Calu3 (cell line): ENCODE data around the gene ANKDD1A. TPM values are rescaled to one million over a fixed set of nuclear protein-coding genes. Genes with fewer than 3 reads are reported as not detected.

ENCODE experiments used
- BruUV-seq: library from RNA; stranded (reverse); fragments of 400-500 nt; replicated peaks from 2 replicates; lab custom pipeline; 2021; lab: Mats Ljungman, UMichigan
- CTCF ChIA-PET: fragments of 300-600 bp; sonication (Branson Sonifier 250); formaldehyde crosslinking; loops from one replicate; lab custom pipeline; 2022; ENCODE audit warnings: antibody characterized with exemption; lab: Charles Lee
- DNase-seq: peaks from one replicate; pipeline ENCODE4 v3.0.0; 2022
- H3K27ac Mint-ChIP-seq: one replicate; pipeline ENCODE4 v1.8.0; 2022; ENCODE audit warnings: mixed read lengths; ENCODE audit not compliant: unreplicated experiment
- H3K27me3 Mint-ChIP-seq: one replicate; pipeline ENCODE4 v1.8.0; 2022; ENCODE audit warnings: mixed read lengths; ENCODE audit not compliant: unreplicated experiment
- H3K36me3 Mint-ChIP-seq: one replicate; pipeline ENCODE4 v1.8.0; 2022; ENCODE audit warnings: mild to moderate bottlenecking, moderate library complexity, mixed read lengths; ENCODE audit not compliant: insufficient read depth, unreplicated experiment
- H3K4me1 Mint-ChIP-seq: one replicate; pipeline ENCODE4 v1.8.0; 2022; ENCODE audit warnings: mild to moderate bottlenecking, low read depth, mixed read lengths; ENCODE audit not compliant: unreplicated experiment
- H3K4me3 Mint-ChIP-seq: one replicate; pipeline ENCODE4 v1.8.0; 2022; ENCODE audit warnings: mild to moderate bottlenecking, low read depth, moderate library complexity, mixed read lengths; ENCODE audit not compliant: unreplicated experiment
- H3K9me3 Mint-ChIP-seq: one replicate; pipeline ENCODE4 v1.8.0; 2022; ENCODE audit warnings: low read depth, mixed read lengths; ENCODE audit not compliant: unreplicated experiment
- CTCF ChIP-seq: fragments of 200-600 bp; IDR thresholded peaks from one replicate; pipeline ENCODE4 v1.8.0; 2022; ENCODE audit warnings: antibody characterized with exemption; ENCODE audit not compliant: unreplicated experiment
- intact Hi-C: fragments of 100-400 bp; cut with micrococcal nuclease; formaldehyde crosslinking; loops from one replicate; pipeline ENCODE4 v1.10.0; 2022; ENCODE audit not compliant: unreplicated experiment
- total RNA-seq: library from RNA; stranded (reverse); gene quantifications from 2 replicates; pipeline ENCODE4 v1.2.3, GENCODE V29; 2022

Gene ANKDD1A
- total RNA-seq, 1 experiment from 2014 or later = 0.42 TPM

GRCh38 chr15:64969401-64969800 is 57.7 kb downstream of the ANKDD1A start:
- Mint-ChIP-seq H3K27ac (no peak overlapping the region), H3K4me1 (no peaks in the 10 kb centered on the region), H3K36me3 (peaks cover 59% of the 10 kb centered on the region), H3K9me3 (no peaks in the 10 kb centered on the region), H3K27me3 (no peaks in the 10 kb centered on the region), H3K4me3 (no peak overlapping the region)
- BruUV-seq = no TSS peak
- TF ChIP-seq CTCF = no peak
- DNase-seq = no peak
- CTCF ChIA-PET = interaction anchor here (0.6 to 1.0 kb wide), 2 partner anchors 70 to 1016 kb away, joined by 3 read pairs; no protein-coding TSS in a partner anchor
- intact Hi-C loops = no loop called here

- H3K4me1 Mint-ChIP-seq = no peaks in the 10 kb centered on the region
- peaks cover 59% of the 10 kb centered on the region for H3K36me3 Mint-ChIP-seq
- no peaks in the 10 kb centered on the region for H3K9me3 Mint-ChIP-seq
- no peak overlapping the region for H3K4me3 Mint-ChIP-seq
- no peak overlapping the region for H3K27ac Mint-ChIP-seq
- DNase-seq = no peak
- intact Hi-C loops = no loop called here
- TF ChIP-seq CTCF = no peak
- no peaks in the 10 kb centered on the region for H3K27me3 Mint-ChIP-seq
- no TSS peak for BruUV-seq
- CTCF ChIA-PET = no interaction called here
These were observed 59.0 kb downstream of the ANKDD1A start for GRCh38 chr15:64970698-64971097.

GRCh38 chr15:64975390-64975789 is 63.7 kb downstream of the ANKDD1A start:
- TF ChIP-seq CTCF = no peak
- H3K36me3 Mint-ChIP-seq = peaks cover 64% of the 10 kb centered on the region
- intact Hi-C loops = no loop called here
- H3K9me3 Mint-ChIP-seq = no peaks in the 10 kb centered on the region
- H3K27me3 Mint-ChIP-seq = no peaks in the 10 kb centered on the region
- BruUV-seq = no TSS peak
- no peak for DNase-seq
- H3K4me1 Mint-ChIP-seq = no peaks in the 10 kb centered on the region
- CTCF ChIA-PET = no interaction called here
- H3K4me3 Mint-ChIP-seq = no peak overlapping the region
- no peak overlapping the region for H3K27ac Mint-ChIP-seq

GRCh38 chr15:64979252-64979710 is 67.6 kb downstream of the ANKDD1A start:
- intact Hi-C loops = no loop called here
- no peak for TF ChIP-seq CTCF
- no peaks in the 10 kb centered on the region for H3K27me3 Mint-ChIP-seq
- CTCF ChIA-PET = interaction anchor here (2.3 kb wide), 1 partner anchor 10 kb away, joined by 7 read pairs; the partner anchor contains the start of gene SPG21
- no peak for DNase-seq
- H3K27ac Mint-ChIP-seq = no peak overlapping the region
- no peak overlapping the region for H3K4me3 Mint-ChIP-seq
- no TSS peak for BruUV-seq
- no peaks in the 10 kb centered on the region for H3K9me3 Mint-ChIP-seq
- H3K36me3 Mint-ChIP-seq = peaks cover 48% of the 10 kb centered on the region
- no peaks in the 10 kb centered on the region for H3K4me1 Mint-ChIP-seq
